DMS153 treated with DMSO at 0.1 percent for 48 hours (cell line): ENCODE data around the gene MVP.
A peak's percentile ranks its signal among the peaks of the same experiment; 100 is the strongest.

Source experiments
- DNase-seq: peaks from one replicate; lab custom pipeline; 2025; ENCODE audit not compliant: unreplicated experiment; lab: John Stamatoyannopoulos, UW

Gene MVP

GRCh38 chr16:29804455-29805231 lies 15.6 kb upstream of the MVP start:
- peak; percentile 6 for DNase-seq

- peak; percentile 91 for DNase-seq
Observed at GRCh38 chr16:29805232-29806098, 14.8 kb upstream of the MVP start.

GRCh38 chr16:29806099-29806579 lies 14.1 kb upstream of the MVP start, which contains the start of gene MAZ:
Gene MAZ, plus strand, starts transcription at chr16:29806529. Its CDS starts 173 bp downstream, at chr16:29806702.
- DNase-seq, result peak; percentile 68

GRCh38 chr16:29806641-29807425 lies 13.4 kb upstream of the MVP start:
- DNase-seq, result no peak

- DNase-seq, result peak; percentile 86
Observed at GRCh38 chr16:29807426-29808218, 12.6 kb upstream of the MVP start.

GRCh38 chr16:29808219-29808900 lies 11.9 kb upstream of the MVP start:
- DNase-seq, result no peak

- DNase-seq, result no peak
Observed at GRCh38 chr16:29809031-29809747, 11.1 kb upstream of the MVP start.

GRCh38 chr16:29809850-29810698 lies 10.2 kb upstream of the MVP start:
- DNase-seq, result no peak

- no peak for DNase-seq
Observed at GRCh38 chr16:29810699-29811169, 9.5 kb upstream of the MVP start.

- peak; percentile 91 for DNase-seq
Observed at GRCh38 chr16:29811170-29811895, 8.9 kb upstream of the MVP start.

GRCh38 chr16:29811896-29812665 lies 8.2 kb upstream of the MVP start, which contains the start of gene PRRT2:
Gene PRRT2, plus strand, starts transcription at chr16:29812193. Its CDS starts 862 bp downstream, at chr16:29813055.
- DNase-seq, result no peak

GRCh38 chr16:29812754-29813643 lies 7.3 kb upstream of the MVP start:
- no peak for DNase-seq

- no peak for DNase-seq
Observed at GRCh38 chr16:29813644-29814562, 6.4 kb upstream of the MVP start.

- DNase-seq, result no peak
Observed at GRCh38 chr16:29814592-29814991, 5.7 kb upstream of the MVP start.
